ENCODE data around the gene PRKAR1B.
"Not testable (repeated sequence)": the region's sequence is repeated elsewhere in the genome, so short reads cannot be mapped to it uniquely, and the experiment has no call there.

PRKAR1B gene

GRCh38 chr7:756928-757560 is 30.0 kb upstream of the PRKAR1B start:
- DNase-seq (ENCODE audit: low read depth in 2 of 2) = no peak

GRCh38 chr7:756231-756927 is 29.3 kb upstream of the PRKAR1B start:
- no peak for DNase-seq (ENCODE audit: low read depth in 2 of 2)

- DNase-seq (ENCODE audit: low read depth in 2 of 2) = no peak
These were observed 28.3 kb upstream of the PRKAR1B start for GRCh38 chr7:755413-755805.

- no peak for DNase-seq (ENCODE audit: low read depth in 2 of 2)
These were observed 27.7 kb upstream of the PRKAR1B start for GRCh38 chr7:754531-755412.

- DNase-seq (ENCODE audit: low read depth in 2 of 2) = no peak
These were observed 26.1 kb upstream of the PRKAR1B start for GRCh38 chr7:753190-753589.

GRCh38 chr7:752256-752655 is 25.2 kb upstream of the PRKAR1B start:
- DNase-seq (ENCODE audit: low read depth in 2 of 2) = not testable (repeated sequence)

- no peak for DNase-seq (ENCODE audit: low read depth in 2 of 2)
These were observed 24.7 kb upstream of the PRKAR1B start for GRCh38 chr7:751826-752225.

- DNase-seq (ENCODE audit: low read depth in 2 of 2) = no peak
These were observed 23.2 kb upstream of the PRKAR1B start for GRCh38 chr7:750111-750905.

- no peak for DNase-seq (ENCODE audit: low read depth in 2 of 2)
These were observed 22.1 kb upstream of the PRKAR1B start for GRCh38 chr7:749140-749551.

- DNase-seq (ENCODE audit: low read depth in 2 of 2) = no peak
These were observed 21.4 kb upstream of the PRKAR1B start for GRCh38 chr7:748446-748845.

GRCh38 chr7:747186-747585 is 20.1 kb upstream of the PRKAR1B start:
- no peak for DNase-seq (ENCODE audit: low read depth in 2 of 2)

GRCh38 chr7:746155-747061 is 19.3 kb upstream of the PRKAR1B start:
- DNase-seq (ENCODE audit: low read depth in 2 of 2) = no peak

- DNase-seq (ENCODE audit: low read depth in 2 of 2) = no peak
These were observed 18.5 kb upstream of the PRKAR1B start for GRCh38 chr7:745431-746154.

GRCh38 chr7:744854-745430 is 17.9 kb upstream of the PRKAR1B start:
- no peak for DNase-seq (ENCODE audit: low read depth in 2 of 2)

GRCh38 chr7:744128-744520 is 17.0 kb upstream of the PRKAR1B start:
- DNase-seq (ENCODE audit: low read depth in 2 of 2) = not testable (repeated sequence)

- not testable (repeated sequence) for DNase-seq (ENCODE audit: low read depth in 2 of 2)
These were observed 16.5 kb upstream of the PRKAR1B start for GRCh38 chr7:743341-744127.

GRCh38 chr7:742791-743190 is 15.7 kb upstream of the PRKAR1B start:
- no peak for DNase-seq (ENCODE audit: low read depth in 2 of 2)

GRCh38 chr7:741850-742249 is 14.8 kb upstream of the PRKAR1B start:
- DNase-seq (ENCODE audit: low read depth in 2 of 2) = no peak

- DNase-seq (ENCODE audit: low read depth in 2 of 2) = no peak
These were observed 14.2 kb upstream of the PRKAR1B start for GRCh38 chr7:741191-741671.

All from fibroblast of skin of left biceps (primary cell).